SW 1271 (cell line): Measurements from ENCODE around the gene LONRF2.

Source experiments
- DNase-seq, 2 experiments: peaks; one replicate each; lab custom pipeline; 2025; lab: John Stamatoyannopoulos, UW

LONRF2 gene

DNA sequence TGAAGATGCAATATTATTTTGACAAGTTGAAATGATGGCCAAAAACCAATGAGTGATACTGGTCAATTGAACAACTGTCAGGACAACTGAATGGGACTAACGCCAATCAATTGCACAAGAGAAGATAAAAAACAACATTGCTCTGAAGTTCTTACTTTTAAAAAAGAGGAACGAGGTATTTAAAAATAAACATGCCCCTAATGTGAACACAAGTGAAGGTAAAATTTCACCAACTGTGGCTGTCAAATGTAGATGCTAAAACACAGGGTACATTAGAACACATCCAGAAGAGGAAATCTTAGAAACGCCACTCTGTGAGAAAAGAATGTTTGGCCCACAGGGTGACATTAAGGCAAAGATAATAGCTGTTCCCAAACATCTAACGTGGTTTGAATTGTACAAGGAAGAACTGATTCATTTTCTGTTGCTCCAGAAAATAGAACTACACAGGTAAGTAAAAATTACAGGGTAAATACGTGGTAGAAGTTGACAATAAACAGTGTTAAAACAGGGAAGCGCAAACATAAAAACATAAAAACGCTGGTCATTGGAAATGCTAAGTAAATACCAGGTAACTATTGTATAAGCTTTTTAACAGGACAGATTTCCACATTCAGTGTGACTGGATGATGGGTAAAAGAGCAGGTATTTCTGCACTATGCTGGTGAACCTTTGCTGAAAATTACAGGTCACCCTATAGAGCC lies 20.3 kb downstream of the LONRF2 start:
- no peak for DNase-seq

DNA sequence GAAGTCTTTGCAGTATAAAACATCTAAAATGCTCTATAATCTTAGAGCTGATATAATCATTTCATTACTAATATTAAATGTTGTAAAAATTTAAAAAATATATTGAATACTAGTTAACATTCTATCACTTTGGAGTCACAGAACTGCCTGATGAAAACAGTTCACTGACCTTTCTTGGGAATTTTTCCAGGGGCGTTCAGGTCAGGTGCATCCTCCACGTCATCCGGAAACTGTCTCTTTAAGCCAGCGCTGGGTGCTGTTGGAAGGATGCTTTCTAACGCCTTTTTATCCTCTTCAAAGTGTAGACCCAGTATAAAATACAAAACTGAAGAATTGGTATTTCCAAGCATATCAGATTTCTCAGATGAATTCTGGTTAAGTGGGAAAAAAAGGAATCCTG lies 22.8 kb downstream of the LONRF2 start:
- no peak for DNase-seq

DNA sequence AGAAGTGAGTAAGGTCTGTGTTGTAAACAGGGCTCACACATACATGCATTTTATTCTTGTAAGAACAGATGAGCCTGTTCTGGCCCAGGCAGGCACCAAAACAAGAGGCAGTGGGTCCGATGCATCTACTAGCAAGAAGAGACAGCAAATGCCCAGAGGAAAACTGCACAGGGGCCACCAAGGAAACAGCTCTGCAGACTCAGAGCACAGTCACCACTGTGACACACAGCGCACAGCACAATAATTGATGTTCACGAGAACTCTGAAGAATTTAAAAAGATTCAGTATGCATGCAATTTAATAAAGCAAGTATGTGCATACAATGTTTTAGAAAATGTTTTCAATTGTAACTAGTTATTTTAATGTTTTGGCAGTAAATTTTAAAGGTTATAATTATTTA lies 24.8 kb downstream of the LONRF2 start:
- DNase-seq, result no peak

DNA sequence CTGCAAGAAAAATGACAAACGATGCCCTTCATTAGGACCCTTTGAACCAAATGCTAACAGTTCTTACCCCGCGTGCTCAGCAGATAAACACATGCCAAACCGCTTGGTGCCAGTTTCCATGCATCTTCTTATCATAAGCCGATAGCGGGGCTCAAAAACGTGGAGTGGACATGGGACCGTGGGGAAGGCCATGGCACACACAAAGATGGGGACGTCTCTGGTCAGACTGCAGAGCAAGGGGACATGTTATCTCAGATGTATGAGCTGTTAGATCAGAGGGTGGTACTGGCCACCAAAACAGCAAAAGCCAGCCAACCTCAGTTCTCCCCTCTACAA lies 28.2 kb downstream of the LONRF2 start:
- DNase-seq, result no peak

DNA sequence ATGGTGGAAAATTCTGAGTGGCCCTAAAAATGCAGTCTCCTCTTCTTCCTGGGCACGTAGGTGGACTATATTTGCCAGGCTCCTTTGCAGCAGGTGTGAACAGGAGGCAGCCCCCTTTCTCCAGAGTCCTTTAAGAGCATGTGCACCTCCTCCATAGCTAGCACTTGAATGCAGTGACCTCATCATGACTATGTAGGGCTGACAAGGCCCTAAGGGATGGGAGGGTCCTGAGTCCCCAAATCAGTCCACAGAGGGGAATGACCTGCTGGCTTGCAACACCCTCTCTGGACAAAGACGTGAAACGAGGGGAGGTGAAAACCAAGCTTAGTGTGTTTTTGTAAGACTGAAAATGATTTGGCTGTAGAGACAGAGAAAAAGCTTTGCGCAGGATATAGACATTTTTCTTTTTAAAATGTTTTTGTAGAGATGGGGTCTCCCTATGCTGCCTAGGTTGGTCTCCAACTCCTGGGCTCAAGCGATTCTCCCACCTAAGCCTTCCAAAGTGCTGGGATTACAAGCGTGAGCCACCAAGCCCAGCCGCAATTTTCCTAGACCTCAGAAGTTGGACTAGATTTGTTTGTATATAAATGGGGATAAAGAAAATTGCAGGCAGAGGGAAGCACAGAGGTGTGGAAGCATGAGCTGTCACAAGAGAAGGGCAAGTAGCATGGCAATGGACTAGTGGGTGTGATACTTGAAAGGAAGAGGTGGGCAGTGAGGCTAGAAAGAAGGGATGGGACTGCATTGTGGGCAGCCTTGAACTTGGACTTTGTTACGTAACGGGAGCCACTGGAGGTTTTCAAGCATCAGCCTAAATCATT lies 28.8 kb downstream of the LONRF2 start:
- no peak for DNase-seq

DNA sequence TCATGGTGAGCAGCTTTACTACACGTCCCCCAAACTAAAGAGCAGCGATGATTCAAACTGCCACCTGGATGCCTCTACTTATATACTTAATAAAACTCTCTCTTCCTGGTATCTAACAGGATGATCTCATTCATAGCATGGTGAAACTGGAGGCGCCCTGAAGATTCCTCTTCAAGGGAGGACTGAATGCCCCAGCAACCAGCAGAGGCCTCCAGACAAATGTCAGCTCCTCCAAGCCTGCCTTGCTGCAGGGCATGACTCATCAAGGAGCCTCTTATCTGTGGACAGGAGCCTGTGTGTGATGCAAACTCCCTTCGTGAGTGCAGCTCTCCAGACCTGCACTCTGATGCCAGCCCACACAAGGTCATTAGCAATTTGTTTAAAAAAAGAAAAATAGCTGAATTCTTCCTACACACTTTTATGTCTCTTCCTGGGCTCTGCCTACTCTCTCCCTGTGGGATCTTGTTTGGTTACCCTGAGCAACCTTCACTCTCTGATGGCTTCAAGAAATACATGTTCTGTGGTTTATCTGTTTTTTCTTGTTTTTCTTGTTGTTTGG lies 30.2 kb downstream of the LONRF2 start:
- DNase-seq, result peak; percentile 47 to 82

DNA sequence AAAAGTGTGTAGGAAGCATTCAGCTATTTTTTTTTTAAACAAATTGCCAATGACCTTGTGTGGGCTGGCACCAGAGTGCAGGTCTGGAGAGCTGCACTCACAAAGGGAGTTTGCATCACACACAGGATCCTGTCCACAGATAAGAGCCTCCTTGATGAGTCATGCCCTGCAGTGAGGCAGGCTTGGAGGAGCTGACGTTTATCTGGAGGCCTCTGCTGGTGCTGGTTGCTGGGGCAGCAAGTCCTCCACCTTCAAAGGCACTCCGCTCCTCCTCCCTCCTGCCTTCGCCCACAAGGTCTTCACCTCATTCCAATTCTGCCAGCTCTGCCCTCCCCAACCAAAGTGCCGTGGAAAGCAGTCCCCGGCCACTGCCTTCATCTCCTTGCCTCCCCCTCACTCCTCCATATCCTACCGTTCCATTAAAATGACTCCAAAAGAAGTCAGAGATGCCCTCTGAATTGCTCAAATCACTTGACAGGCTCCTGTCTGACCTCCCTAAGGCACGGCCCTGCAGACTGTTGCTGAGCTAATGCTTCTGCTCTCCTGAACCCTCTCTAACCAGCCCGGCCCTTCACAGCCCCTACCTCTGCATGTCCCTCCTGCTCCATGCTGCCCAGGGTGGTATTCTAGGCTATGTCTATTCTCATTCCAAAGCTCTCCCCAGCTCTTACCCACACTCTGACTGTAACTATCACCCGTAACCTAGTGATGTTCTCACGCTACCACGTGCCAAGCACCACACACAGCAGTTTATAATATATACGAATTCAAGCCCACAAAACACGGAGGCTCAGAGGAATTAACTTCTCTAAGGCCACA lies 30.9 kb downstream of the LONRF2 start:
- peak; percentile 84 to 89 for DNase-seq

DNA sequence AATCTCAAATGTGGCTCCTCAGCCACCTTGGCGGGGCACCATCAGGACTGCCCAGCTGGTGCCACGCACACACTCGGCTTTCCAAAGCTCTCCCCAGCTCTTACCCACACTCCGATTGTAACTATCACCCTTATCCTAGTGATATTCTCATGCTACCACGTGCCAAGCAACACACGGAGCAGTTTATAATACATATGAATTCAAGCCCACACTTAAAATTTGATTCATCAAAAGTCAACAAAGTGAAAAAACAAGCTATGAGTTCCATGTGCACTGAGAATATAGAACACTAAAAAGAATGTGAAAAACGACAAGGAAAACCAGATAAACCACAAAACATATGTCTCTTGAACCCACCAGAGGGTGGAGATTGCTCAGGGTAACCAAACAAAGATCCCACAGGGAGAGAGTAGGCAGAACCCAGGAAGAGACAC lies 31.6 kb downstream of the LONRF2 start:
- DNase-seq, result no peak

DNA sequence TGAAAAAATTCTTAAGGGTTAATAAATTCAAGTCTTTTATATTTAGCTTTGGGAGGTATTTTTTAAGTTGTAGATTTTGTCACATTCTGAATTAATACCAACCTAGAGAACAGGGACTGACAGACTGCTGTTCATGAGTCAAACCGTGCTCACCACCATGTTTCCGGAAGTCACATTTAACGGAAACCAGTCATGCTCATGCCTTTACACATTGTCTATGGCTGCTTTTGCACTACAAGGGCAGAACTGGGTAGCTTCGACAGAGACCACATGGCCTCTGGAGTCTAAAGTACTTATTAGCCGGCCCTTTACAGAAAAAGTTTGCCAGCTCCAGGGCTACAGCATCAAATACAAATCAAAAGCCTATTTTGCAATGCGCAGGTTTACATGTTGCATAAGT lies 33.3 kb downstream of the LONRF2 start:
- no peak for DNase-seq

DNA sequence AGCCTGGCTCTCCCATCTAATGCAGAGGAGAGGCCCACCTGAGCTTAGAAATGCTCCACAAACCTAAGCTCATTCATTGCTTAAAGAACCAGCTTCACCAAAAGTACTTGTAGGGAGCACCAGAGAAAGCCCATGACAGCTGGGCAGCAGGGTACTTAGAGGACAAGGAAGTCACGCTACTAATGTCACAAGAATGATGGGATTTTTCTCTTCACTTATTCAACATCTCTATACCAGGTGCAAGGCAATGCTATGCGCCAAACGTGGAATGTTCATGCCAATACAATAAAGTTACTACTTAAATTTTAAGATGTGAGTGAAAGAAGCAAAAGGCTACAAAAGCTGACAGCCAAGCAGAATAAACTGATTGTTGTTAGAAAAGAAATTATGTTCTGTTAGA lies 36.0 kb downstream of the LONRF2 start:
- DNase-seq, result no peak

DNA sequence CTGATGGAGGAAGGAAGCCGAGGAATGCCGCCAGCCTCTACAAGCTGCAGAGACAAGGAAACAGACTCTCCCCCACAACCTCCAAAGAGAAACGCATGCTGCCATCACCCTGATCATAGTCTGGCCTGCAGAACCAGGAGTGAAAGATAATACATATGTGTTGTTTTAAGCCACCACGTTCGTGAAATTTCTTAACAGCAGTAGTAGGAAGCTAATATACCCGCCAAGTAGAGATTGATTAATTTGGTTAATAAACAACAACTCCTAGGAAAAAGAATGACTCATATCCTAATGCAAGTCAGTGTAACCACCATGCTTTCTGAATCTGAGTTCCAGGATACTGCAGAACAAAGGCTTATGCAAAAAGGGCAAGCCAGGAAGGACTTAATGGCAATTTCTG lies 36.6 kb downstream of the LONRF2 start:
- no peak for DNase-seq

DNA sequence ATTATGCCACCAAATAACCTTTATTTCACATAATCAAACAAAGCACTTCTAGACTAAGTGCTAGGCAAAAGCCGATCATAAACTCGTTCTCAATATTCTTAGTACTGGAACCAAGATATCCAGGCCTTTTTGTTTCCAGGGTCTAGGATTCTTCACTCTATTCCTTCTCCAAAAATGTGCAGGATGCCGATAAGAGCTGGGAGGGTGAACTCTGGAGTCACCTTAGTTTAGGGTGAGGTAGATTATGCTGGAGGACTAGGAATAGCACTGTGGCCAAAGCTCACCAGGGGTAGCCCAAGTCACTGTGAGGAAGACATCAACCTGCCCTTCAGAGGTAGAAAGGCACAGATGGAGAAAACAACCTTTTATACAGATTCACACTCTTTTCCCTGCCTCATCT lies 37.3 kb downstream of the LONRF2 start:
- no peak for DNase-seq

DNA sequence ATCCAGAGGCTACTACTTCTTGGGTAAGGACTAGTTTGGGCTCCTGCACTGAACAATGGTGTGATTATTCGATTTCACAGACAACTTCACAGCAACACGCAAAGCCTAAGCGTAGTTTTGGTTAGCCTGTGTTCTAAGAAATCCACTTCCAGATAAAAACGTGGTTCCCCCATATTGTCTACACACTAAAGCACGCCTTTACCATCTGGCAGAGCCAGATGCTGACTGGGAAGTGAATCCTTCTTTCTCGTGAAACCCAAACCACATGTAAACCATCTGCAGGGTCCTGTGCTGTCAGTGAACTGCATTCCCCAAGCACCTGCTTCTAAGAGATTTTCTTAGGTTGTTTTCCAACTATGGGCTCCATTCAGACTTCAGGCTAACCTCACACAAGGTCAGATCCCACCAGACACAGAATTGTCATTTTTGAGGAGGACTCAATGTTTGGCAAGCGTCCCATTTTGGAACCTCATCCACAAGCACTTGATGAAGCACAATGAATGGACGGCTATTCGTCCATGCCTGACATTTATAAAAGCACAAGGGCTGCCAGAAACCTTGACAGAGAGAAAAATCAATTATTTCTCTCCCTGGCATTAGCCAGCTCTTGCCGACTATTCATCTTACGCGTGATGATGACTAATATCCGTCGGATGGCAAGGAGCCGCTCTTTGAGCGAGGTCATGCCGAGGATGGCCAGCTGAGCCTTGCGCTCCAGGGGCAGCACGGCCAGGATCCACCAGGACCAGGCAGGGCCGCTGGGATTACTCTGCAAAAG lies 38.4 kb downstream of the LONRF2 start:
- DNase-seq, result no peak

DNA sequence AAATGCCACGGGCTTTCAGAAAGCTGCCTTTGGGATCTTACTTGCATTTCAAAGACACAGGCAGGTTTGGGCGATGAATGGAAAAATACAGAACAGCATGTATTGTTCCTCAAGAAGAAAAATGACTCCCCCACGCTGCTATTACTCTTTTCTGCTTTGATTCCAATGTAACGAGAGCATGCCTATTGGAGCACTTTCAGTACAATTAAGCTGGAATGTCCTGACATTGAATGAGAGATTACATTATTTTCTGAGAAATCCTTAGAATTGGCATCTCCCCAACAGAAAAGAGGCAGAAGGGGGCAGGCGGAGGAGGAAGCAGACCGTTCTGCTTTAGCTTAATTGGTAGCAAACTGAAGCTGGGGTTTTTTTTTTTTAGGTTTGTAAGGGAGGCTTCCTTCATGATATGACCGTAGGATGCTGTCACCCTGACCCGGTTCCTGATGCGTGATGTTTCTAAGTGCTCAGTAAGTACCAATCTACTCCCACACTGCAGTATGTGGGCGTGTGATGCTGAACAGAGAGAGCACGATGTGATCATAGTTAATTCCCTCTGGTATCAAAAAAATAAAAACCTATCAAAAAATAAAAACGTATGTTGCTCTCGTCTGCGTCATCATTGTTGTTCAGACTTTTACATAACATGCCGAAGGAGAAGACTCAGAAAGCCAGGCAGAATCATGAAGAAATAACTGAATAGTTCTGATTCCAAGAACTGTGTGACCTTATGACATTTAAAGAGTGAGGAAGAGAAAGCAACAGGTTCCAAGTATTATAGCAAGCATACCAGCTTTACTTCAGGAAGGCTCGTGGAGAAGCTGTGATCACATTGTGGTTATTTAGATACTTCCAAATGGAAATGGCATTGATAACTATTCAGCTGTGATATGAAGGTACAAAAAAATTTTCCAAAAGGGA lies 40.5 kb downstream of the LONRF2 start:
- no peak for DNase-seq

DNA sequence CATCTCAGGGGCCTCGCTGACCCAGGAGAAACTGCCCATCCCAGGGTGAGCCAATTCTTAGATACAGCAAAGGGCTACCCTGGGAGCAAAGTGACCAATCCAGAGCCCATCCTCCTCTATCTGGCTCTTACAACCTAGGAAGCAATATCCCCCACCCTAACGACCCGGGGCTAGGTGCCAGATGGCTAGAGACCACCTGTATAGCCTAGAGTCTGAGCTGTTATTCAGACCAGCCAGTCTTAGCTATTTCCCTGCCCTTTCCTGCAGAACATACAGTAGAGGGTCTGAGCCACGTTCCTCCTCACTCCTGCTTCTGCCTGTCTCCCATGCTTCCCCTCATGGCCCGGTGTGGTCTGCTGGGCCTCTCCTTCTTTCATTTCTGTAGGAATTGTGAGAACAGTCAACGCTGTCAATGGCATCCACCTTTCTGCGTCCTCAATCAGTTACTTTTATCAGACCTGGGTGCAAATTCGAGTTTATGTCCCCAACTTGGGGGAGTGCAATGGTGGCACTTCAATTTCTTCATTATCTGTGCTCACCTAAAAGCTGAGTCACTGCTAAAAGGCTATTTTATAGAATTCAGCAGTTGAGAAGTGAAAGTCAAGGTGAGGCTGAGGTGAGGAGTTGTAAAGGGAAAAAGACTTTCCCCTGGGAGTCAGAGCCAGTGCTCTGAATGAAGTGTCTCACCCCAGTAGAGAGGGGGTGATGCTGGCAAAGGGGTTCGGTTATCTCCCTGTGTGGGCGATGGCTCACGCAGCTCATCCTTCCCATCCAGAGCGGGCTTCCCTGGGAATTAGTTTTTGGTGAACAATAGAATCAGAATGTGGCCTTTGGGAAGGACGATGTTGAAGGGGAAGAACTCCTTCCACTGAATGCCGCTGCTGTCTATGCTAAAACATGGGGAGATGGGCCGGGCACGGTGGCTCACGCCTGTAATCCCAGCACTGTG lies 42.4 kb downstream of the LONRF2 start:
- no peak for DNase-seq

DNA sequence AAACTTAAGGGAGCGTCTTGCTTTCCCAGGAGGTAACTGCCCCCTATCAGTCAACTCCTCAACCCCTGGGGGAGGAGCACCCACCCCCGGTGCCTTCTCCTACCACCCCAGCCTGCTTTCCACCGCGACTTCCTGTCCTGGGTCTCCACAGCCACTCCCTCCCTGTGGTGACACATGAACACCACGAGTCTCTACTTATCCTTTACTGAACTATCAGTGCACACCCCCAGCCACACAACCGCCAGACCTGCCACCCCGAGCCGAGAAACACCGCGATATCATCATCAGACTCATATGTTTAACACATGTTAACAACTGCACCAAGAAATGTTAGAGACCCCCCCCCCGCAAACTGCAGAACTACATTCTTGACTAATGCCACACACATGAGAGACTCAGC lies 43.3 kb downstream of the LONRF2 start:
- no peak for DNase-seq

DNA sequence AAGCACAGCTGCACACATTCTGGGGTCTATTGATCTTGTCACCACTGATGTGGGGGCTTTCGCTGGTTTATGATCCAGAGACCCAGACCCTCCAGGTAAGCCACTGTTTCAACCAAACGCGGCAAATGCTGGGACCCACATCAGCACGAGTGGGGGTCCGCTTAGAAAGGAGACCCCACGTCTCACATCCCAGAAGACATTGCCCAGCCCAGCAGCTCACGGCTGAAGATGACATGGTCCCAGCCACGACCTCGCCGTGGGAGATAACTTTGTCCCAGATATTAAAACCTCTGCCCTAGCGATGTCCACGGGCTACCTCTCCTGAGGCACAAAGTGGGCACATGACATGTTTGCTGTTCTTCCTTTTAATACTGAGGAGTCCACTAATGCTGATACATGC lies 43.8 kb downstream of the LONRF2 start:
- DNase-seq, result no peak

DNA sequence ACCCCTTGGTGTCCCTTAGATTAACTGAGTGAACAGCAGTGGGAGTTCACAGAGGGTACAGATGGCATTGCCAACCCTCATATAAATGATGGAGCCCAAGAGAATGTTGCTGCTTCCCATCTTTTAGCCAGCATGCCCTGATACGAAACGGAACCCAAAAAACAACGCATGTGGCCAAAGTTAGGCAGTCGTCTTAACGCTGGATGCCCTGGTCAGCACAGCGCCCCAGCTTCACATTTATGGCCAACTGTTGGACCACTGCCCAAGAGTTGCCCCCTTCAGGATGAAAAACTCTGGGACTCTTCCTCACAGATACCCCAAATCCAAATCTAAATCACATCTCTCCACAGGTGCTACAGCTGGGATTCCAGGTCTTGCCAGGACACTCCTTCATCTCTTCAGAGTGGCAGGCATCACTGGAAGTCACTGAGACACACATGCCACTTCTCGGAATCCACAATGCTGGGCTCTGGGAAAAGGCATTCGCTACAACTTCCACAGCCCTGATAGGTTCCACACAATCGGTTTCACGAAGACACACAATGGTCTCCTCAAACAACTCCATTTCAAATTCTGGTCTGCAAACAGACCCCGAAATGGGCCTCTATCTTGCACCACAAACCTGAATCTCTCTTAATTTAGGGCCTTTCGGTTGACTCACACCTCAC lies 44.6 kb downstream of the LONRF2 start:
- DNase-seq, result no peak

DNA sequence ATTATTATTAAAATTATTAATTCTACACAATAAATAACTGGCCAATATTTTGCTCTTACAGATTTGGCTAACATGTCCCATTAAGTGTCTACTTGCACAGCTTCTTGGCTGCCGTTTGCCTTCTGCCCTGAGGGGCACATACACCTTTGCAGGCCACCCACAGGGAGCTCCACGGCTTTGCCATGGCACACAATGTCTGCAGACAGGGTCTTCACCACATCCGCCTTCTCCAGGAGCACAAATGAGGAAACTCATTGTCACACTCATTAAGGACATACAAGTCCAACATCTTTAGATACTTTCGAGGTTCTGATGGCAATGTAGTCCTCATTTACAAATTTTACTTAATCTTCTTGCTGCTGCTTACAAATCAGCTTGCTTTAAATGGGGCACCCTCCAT lies 45.6 kb downstream of the LONRF2 start:
- no peak for DNase-seq
